ENCODE results near the gene MKNK2. TPM values are rescaled to one million over a fixed set of nuclear protein-coding genes. Genes with fewer than 3 reads are reported as not detected.

The MKNK2 gene
- total and polyA plus RNA-seq, 2 of the 13 experiments (the other 11 are each of a cell fraction or from before 2014, with no cell fraction given), result 44.9 to 112 TPM

DNA sequence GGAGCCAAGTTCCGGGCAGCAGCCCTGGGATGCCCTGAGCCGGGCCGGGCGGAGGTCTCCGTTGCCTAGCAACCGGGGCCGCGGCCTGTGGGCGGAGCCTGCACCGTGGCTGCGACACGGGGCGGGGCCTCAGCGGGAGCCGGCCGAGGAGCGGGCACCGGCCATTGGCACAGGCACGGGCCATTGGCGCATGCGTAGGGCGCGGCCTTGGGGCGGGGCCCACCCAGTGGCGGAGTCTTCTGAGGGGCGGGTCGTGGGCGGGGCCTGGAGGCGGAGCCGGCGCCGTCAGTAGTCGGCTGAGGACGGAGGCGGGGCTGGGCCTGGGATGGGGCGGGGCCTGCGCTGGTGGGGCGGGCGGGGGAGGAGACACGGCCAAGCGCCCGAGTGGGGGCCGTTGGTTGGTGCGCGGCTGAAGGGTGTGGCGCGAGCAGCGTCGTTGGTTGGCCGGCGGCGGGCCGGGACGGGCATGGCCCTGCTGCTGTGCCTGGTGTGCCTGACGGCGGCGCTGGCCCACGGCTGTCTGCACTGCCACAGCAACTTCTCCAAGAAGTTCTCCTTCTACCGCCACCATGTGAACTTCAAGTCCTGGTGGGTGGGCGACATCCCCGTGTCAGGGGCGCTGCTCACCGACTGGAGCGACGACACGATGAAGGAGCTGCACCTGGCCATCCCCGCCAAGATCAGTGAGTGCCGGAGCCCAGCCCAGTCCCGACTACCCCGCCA, 45.6 kb upstream of the MKNK2 start, which contains the start of gene IZUMO4 (continued):
- peak; percentile 27; the same call in 1 of the 2 replicates for TF ChIP-seq NR0B2 (CRISPR knock-in tag; IDR thresholded peaks at IDR 0.05)
- TF ChIP-seq TBX2 (CRISPR knock-in tag; IDR thresholded peaks at IDR 0.05; ENCODE audit: borderline replicate concordance), result peak; percentile 37
- TF ChIP-seq ZNF484 (CRISPR knock-in tag; IDR thresholded peaks at IDR 0.05; ENCODE audit: borderline replicate concordance, low read depth), result no peak
- TF ChIP-seq ATM (IDR thresholded peaks at IDR 0.05; ENCODE audit: borderline replicate concordance), result no peak
- 0 out of 2 replicates have a peak, but pooled peaks have one; percentile 11 for TF ChIP-seq ZNF605 (CRISPR knock-in tag; IDR thresholded peaks at IDR 0.05)
- no peak for TF ChIP-seq TAF15 (IDR thresholded peaks at IDR 0.05; ENCODE audit: low read depth, low read length, poor library complexity, severe bottlenecking)
- 0 out of 2 replicates have a peak, but pooled peaks have one; percentile 22 for TF ChIP-seq CCDC6 (CRISPR knock-in tag; IDR thresholded peaks at IDR 0.05)
- no peak for TF ChIP-seq ZNF207 (IDR thresholded peaks at IDR 0.05; ENCODE audit: borderline replicate concordance)
- TF ChIP-seq ARNTL (CRISPR knock-in tag; IDR thresholded peaks at IDR 0.05), result 0 out of 2 replicates have a peak, but pooled peaks have one; percentile 65
- TF ChIP-seq RFX3 (CRISPR knock-in tag; IDR thresholded peaks at IDR 0.05), result peak; percentile 81; the same call in 1 of the 2 replicates
- TF ChIP-seq STAG1 (CRISPR knock-in tag; IDR thresholded peaks at IDR 0.05), result peak; percentile 36; the same call in 1 of the 2 replicates
- no peak for TF ChIP-seq SRSF4 (IDR thresholded peaks at IDR 0.05; ENCODE audit: low read depth, low read length, poor library complexity, severe bottlenecking)
- TF ChIP-seq ESRRA (CRISPR knock-in tag; IDR thresholded peaks at IDR 0.05; ENCODE audit: low read depth), result peak; percentile 4; the same call in 1 of the 2 replicates
- peak; percentile 66; the same call in 1 of the 2 replicates for TF ChIP-seq KLF11 (CRISPR knock-in tag; IDR thresholded peaks at IDR 0.05)
- TF ChIP-seq ZNF747 (CRISPR knock-in tag; IDR thresholded peaks at IDR 0.05; ENCODE audit: borderline replicate concordance), result no peak
- TF ChIP-seq, protein P1, sequence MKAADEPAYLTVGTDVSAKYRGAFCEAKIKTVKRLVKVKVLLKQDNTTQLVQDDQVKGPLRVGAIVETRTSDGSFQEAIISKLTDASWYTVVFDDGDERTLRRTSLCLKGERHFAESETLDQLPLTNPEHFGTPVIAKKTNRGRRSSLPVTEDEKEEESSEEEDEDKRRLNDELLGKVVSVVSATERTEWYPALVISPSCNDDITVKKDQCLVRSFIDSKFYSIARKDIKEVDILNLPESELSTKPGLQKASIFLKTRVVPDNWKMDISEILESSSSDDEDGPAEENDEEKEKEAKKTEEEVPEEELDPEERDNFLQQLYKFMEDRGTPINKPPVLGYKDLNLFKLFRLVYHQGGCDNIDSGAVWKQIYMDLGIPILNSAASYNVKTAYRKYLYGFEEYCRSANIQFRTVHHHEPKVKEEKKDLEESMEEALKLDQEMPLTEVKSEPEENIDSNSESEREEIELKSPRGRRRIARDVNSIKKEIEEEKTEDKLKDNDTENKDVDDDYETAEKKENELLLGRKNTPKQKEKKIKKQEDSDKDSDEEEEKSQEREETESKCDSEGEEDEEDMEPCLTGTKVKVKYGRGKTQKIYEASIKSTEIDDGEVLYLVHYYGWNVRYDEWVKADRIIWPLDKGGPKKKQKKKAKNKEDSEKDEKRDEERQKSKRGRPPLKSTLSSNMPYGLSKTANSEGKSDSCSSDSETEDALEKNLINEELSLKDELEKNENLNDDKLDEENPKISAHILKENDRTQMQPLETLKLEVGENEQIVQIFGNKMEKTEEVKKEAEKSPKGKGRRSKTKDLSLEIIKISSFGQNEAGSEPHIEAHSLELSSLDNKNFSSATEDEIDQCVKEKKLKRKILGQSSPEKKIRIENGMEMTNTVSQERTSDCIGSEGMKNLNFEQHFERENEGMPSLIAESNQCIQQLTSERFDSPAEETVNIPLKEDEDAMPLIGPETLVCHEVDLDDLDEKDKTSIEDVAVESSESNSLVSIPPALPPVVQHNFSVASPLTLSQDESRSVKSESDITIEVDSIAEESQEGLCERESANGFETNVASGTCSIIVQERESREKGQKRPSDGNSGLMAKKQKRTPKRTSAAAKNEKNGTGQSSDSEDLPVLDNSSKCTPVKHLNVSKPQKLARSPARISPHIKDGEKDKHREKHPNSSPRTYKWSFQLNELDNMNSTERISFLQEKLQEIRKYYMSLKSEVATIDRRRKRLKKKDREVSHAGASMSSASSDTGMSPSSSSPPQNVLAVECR (CRISPR knock-in tag; IDR thresholded peaks at IDR 0.05; ENCODE audit: borderline replicate concordance), result peak; percentile 46
- 0 out of 2 replicates have a peak, but pooled peaks have one; percentile 96 for TF ChIP-seq ZFP91 (CRISPR knock-in tag; IDR thresholded peaks at IDR 0.05; ENCODE audit: borderline replicate concordance)
- TF ChIP-seq, protein P2, sequence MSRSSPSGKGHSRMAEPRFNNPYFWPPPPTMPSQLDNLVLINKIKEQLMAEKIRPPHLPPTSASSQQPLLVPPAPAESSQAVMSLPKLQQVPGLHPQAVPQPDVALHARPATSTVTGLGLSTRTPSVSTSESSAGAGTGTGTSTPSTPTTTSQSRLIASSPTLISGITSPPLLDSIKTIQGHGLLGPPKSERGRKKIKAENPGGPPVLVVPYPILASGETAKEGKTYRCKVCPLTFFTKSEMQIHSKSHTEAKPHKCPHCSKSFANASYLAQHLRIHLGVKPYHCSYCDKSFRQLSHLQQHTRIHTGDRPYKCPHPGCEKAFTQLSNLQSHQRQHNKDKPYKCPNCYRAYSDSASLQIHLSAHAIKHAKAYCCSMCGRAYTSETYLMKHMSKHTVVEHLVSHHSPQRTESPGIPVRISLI (CRISPR knock-in tag; IDR thresholded peaks at IDR 0.05; ENCODE audit: borderline replicate concordance), result 0 out of 2 replicates have a peak, but pooled peaks have one; percentile 3
- 0 out of 2 replicates have a peak, but pooled peaks have one; percentile 45 for TF ChIP-seq BORCS8-MEF2B (CRISPR knock-in tag; IDR thresholded peaks at IDR 0.05)
- TF ChIP-seq ZSCAN31 (CRISPR knock-in tag; IDR thresholded peaks at IDR 0.05; ENCODE audit: low read depth), result 0 out of 2 replicates have a peak, but pooled peaks have one; percentile 48
- no peak for TF ChIP-seq ZNF253 (CRISPR knock-in tag; IDR thresholded peaks at IDR 0.05; ENCODE audit: borderline replicate concordance)

Measured in HepG2 (cell line).